NCI-H774 (cell line): ENCODE measurements around the gene ZNF417.
"Not testable (repeated sequence)": the region's sequence is repeated elsewhere in the genome, so short reads cannot be mapped to it uniquely, and the experiment has no call there.

ENCODE experiments used
- DNase-seq: peaks from one replicate; lab custom pipeline; 2025; lab: John Stamatoyannopoulos, UW

The ZNF417 gene

DNA sequence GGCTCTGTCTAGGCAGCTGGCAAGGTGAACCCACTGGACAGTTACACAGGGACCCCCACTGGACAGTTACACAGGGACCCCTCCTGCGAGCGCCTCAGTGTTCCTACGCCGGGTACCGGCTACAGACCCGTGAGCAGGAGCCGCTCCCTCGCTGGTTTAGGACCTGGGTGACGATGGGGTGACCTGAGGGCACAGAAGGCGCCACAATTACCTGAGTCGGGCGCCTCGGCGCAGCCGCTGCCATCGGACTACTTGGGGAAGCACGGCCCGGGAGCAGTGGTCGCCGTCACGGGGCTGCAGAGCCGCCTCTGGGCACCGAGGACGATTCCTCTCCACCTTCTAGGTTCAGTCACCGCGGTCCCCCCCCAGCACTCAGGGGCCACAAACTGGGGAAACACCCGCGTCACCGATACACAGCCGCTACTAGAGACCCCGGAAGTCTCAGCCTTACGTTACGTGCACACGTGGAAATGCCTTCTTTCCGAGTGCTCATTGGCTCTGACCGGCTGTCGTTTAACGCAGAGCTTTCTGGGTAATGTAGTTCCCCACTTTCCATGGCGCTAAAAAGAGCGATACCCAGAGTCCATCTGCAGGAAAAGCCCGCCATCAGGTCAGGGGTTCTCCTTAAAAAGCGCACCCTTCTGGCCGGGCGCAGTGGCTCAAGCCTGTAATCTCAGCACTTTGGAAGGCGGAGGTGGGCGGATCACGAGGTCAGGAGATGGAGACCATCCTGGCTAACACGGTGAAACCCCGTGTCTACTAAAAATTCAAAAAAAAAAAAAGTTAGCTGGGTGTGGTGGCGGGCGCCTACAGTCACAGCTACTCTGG lies at the start of gene ZNF417:
Gene ZNF417 (minus strand): TSS at position 425 of the 828 bp plus-strand sequence. CDS start 181 bp downstream, at position 244.
- peak; percentile 94 for DNase-seq

GRCh38 chr19:57964761-57965160 lies 48.4 kb upstream of the ZNF417 start:
- no peak for DNase-seq

GRCh38 chr19:57961785-57962184 lies 45.4 kb upstream of the ZNF417 start:
- DNase-seq = no peak

GRCh38 chr19:57954996-57955395 lies 38.6 kb upstream of the ZNF417 start:
- no peak for DNase-seq

- DNase-seq = no peak
These were observed 33.3 kb upstream of the ZNF417 start for GRCh38 chr19:57949702-57950101.

DNA sequence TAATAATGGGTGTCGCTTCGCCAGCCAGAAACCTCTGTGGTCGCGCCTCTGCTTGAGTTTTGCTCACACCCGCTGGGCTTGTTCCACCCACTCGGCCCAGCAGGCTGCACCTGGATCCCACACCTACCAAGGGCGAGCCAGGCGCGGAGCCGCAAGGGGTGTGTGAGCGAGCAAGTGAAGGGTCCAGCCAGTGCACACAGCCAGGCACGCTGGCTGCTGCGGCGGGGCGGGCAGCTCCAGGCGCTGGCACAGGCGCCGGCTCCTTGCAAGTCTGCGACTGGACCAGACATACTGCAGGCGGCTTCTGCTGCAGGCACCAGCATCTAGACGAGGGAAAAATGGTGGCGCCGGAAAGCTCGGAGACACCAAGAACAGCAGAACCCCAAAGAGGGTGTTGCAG lies 32.9 kb upstream of the ZNF417 start:
- DNase-seq = no peak

- peak; percentile 91 for DNase-seq
These were observed 31.2 kb upstream of the ZNF417 start, which contains the start of gene ZNF256 for GRCh38 chr19:57947419-57948134. ZNF256 (minus strand) TSS chr19:57947706; CDS start chr19:57947474, 232 bp downstream.

DNA sequence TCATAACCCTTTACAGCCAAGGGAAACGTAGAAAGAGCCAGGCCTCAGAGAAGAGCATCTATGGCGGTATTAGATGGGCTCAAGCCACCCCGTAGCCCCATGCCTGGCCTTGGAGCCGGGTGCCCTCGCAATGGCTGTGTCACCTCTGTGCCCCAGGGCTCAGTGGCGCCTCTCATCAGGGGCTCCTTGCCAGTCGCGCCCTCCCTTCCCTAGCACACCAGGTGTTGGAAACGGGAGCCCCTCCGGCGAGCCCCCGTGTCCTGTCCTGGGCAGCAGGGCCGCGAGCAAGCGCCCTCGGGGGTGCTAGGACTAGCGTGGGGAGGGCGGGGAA lies 30.7 kb upstream of the ZNF417 start:
- DNase-seq = no peak

DNA sequence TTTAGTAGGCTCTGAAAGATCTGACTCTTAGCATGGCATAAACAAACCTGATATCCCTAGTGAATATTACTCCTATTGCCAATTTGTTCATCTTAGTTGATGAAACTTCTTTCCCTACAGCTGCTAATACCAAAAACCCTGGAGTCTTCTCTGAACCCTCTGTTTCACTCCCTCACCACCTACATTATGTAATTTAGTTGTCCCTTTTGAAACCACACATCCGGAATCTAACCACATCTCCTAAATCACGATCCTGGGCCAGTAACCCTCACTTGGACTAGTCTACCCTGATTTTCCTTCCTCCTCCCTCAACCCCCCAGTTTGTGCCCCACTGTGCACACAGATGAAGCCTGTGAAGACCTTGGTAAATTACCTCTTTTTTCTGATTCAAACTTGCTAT lies 29.9 kb upstream of the ZNF417 start:
- DNase-seq = no peak

- no peak for DNase-seq
These were observed 25.2 kb upstream of the ZNF417 start for GRCh38 chr19:57941593-57941992.

- DNase-seq = no peak
These were observed 19.3 kb upstream of the ZNF417 start for GRCh38 chr19:57935731-57936130.

DNA sequence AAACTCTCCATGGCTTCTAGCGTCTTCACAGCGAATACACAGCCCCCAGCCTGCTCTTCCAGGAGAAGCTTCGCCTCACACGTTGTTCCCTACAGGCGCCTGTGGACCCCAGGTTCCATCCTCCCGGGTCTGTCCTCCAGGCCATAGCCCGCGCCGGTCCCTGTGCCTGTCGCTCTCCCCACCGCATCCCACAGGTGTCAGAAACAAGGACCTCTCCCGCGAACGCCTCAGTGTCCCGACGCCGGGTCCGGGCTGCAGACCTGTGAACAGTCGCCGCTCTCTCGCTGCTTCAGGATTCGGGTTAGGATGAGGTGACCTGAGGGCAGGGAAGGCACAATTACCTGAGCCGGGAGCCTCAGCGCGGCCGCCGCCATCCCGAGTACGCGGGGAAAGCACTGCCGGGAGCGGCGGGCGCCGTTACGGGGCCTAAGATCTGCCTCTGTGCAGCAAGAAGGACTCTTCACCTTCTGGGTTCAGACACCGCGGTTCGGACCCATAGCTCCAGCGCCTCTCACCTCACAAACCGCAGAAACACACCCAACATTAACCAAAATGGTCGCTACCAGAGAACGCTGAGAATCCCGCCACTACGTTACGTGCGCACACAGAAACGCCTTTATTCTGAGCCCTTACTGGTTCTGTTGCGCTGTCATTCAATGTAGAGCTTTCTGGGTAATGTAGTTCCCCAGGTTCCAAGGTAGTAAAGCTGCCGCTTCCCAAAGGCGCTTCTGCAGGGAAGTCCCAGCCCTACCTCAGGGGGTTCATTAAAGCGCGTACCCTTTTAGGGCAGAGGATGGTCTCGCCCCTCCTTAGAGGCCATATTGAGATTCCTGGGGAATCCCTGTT lies 18.7 kb upstream of the ZNF417 start, which contains the start of gene ZNF418:
Gene ZNF418 (minus strand): TSS at position 583 of the 846 bp plus-strand sequence. CDS start 1,580 bp downstream, outside the sequence.
- no peak for DNase-seq

- no peak for DNase-seq
These were observed 11.2 kb upstream of the ZNF417 start for GRCh38 chr19:57927587-57927986.

DNA sequence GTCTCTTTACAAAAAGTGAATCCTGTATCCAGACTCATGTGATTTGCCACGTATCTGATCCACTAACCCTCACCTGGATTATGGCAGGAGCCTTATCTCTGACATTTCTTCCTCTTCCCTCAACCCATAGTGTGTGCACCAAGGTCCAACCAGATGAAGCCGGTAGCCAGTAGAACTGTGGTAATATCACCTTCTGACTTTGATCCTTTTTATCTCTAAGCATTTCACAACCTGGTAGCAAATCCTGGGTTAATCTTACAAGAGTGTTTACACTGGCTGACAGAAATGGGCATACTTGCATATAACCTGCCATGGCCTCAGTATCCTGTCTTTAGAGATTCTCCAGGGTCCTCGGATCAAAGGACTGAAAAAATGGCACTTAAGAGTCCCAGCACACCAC lies 1.9 kb downstream of the ZNF417 start:
- no peak for DNase-seq

DNA sequence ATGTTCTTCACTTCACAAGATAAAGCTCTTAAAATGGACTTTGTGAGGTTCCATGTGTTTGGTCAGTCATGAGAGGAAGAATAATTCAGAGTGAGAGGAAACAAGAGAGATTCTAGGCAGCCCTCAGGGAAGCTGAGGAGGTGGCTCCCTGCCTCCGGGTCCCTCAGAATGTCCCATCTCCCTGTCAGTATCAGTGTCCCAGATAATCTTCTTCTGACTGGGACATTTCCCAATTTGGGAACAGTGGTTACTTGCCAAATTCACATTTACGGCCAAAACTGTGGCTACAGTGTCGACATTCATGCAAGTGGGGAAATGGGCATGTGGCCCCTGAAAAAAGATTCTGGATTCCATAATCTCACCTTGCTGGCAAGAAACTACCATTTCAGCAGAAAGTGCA lies 9.0 kb downstream of the ZNF417 start:
- DNase-seq = no peak

- DNase-seq = no peak
These were observed 11.1 kb downstream of the ZNF417 start for GRCh38 chr19:57905258-57905657.

DNA sequence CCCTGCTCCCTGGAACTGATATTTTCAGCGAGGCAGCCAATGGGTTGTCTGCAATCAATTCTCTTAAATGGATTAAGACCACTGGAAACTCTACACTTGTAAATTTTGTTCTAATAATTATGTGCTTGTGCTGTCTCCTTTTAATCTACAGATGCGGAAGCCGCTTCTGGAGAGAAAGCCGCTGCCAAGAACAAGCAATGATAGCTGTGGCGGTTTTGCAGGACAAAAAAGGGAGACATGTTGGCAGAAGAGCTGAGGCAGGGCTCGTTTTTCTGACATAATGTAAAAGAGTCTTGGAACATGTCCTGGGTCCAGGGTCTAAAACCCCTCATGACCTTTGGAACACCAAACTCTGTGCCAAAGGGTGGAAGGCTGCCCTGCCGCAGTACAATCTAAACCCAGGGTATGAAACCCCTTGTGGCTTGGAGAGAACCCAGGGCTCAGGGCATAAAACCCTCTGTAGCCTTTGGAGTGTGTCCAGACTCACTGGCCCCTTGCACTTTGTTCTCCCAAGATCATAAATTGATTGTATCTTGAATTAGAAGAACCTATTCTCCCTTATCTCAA lies 12.7 kb downstream of the ZNF417 start:
- no peak for DNase-seq

GRCh38 chr19:57900311-57900710 lies 16.1 kb downstream of the ZNF417 start:
- DNase-seq = no peak

GRCh38 chr19:57890706-57891105 lies 25.7 kb downstream of the ZNF417 start:
- DNase-seq = not testable (repeated sequence)

- DNase-seq = no peak
These were observed 27.7 kb downstream of the ZNF417 start, which contains the start of gene ZNF814 for GRCh38 chr19:57888560-57889231. ZNF814 (minus strand) TSS chr19:57889037; CDS start chr19:57888802, 235 bp downstream.

- no peak for DNase-seq
These were observed 28.3 kb downstream of the ZNF417 start for GRCh38 chr19:57888107-57888559.
